Choroid plexus epithelial cell (primary cell): ENCODE results near the gene CCDC201.

Experiments used
- DNase-seq: peaks from one replicate; pipeline ENCODE4 v3.0.0-alpha.2; 2010; ENCODE audit warnings: low read depth
- H3K4me3 ChIP-seq: 2 replicates; pipeline ENCODE4 v1.5.1; 2011; ENCODE audit warnings: low read depth, mild to moderate bottlenecking, control low read depth, low read length, moderate library complexity
- CTCF ChIP-seq: conservative IDR thresholded peaks from 2 replicates; pipeline ENCODE4 v1.5.1; 2011; ENCODE audit warnings: low read depth, mild to moderate bottlenecking, control low read depth, inconsistent platforms, low read length, moderate library complexity

CCDC201 gene

DNA sequence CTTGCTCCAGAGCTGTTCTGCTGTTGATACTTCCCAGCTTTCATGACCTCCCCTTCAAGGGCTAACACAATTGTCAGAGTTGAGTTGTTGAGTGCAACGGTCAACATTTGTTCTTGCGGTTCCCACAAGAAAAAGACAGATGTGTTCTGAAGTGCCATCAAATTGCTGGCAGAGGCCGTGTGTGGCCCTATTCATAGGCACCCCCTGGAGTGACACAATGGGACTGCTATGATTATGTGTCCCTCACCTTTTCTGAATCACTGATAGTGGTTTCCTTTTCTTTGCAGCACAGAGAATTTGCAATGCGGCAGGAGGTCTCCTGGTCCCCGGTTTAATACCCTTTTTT is 9.6 kb upstream of the CCDC201 start:
- H3K4me3 ChIP-seq, result no peak overlapping the region
- DNase-seq, result no peak
- no peak for TF ChIP-seq CTCF

DNA sequence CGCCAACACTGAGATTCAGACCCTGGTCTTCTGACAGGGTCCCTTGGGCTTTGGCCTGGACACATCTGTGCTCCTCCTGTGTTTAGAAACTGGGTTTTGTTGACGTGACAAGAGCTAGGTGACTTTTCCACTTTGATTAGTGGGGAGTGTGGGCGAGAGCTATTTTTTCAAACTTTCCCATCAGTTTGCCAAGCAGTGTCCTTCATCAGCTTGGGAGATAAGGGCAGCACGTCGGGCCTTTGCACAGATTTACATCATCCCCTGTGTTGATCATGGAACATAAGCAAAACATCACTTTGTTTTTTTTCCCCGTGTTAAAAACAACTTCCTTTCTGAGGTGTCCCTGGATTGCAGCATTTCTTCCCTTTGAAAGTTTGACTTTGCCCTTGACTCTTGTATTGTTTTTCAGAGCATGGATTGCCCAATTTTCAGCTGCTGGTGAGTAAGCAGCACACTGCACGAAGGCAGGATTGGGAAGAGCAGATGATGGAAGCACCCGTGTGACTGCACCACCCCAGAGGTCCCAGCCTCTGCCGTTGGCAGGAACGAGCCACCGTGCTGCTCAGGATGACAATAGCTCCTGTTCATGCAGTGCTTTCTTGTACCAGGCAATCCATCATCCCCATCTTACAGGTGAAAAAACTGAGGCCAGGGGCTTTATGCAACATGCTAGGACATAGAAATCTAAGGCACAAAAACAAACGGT is 9.0 kb upstream of the CCDC201 start:
- H3K4me3 ChIP-seq, result no peak overlapping the region
- no peak for TF ChIP-seq CTCF
- DNase-seq, result peak; percentile 92

DNA sequence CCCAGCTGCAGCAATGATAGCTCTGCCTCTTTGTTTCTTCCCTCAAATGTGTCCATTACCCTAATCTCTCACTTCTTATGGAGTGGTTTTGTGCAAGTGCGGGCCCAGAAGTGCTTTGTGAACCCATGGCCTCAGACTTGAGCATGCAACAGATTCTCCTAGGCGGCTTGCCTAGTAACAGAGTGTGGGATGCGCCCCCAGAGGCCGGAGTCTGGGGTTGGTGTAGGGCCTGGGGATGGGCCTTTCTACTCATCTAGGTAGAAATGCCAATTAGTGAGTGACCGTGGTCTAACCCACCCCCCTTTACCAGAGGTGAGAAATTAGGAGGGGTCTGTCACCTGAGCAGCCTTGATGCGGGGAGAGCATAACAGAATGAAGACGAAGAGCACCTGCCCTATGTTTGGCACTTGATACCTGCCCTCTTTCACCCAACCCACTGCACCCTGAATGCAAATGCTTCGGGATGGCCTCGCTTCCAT is 8.4 kb upstream of the CCDC201 start:
- no peak for DNase-seq
- TF ChIP-seq CTCF, result no peak
- no peak overlapping the region for H3K4me3 ChIP-seq

GRCh38 chr7:45880433-45880860 is 7.6 kb upstream of the CCDC201 start:
- TF ChIP-seq CTCF, result no peak
- H3K4me3 ChIP-seq, result no peak overlapping the region
- no peak for DNase-seq

- TF ChIP-seq CTCF, result no peak
- DNase-seq, result no peak
- no peak overlapping the region for H3K4me3 ChIP-seq
Measured at GRCh38 chr7:45878457-45879144, 5.7 kb upstream of the CCDC201 start.

- no peak overlapping the region for H3K4me3 ChIP-seq
- DNase-seq, result no peak
- no peak for TF ChIP-seq CTCF
Measured at GRCh38 chr7:45876519-45876918, 3.6 kb upstream of the CCDC201 start.
